ENCODE measurements around the gene CIZ1. TPM values are rescaled to one million over a fixed set of nuclear protein-coding genes. Genes with fewer than 3 reads are reported as not detected.

CIZ1 gene
- total RNA-seq, 1 experiment from 2014 or later, result 133 TPM

- BruUV-seq (replicated peaks), result no TSS peak
- Mint-ChIP-seq H3K4me3 (ENCODE audit: unreplicated experiment) (no peak overlapping the region), H3K27me3 (ENCODE audit: insufficient read depth, unreplicated experiment) (peaks cover 32% of the 10 kb centered on the region), H3K36me3 (ENCODE audit: insufficient read depth, unreplicated experiment) (no peaks in the 10 kb centered on the region), H3K9me3 (ENCODE audit: unreplicated experiment) (no peaks in the 10 kb centered on the region), H3K4me1 (ENCODE audit: insufficient read depth, unreplicated experiment) (no peaks in the 10 kb centered on the region), H3K27ac (ENCODE audit: low read depth, unreplicated experiment) (no peak overlapping the region)
- intact Hi-C loops (cut with micrococcal nuclease), result no loop called here
- ChIA-PET POLR2A (no interaction called here), CTCF (interaction anchor here (0.9 kb wide), 1 partner anchor 30 kb away, joined by 4 read pairs; no protein-coding TSS in a partner anchor)
- no peak for DNase-seq (ENCODE audit: unreplicated experiment)
- TF ChIP-seq CTCF (IDR thresholded peaks at IDR 0.05; ENCODE audit: unreplicated experiment), result no peak
Measured at GRCh38 chr9:128224877-128225276, 33.5 kb upstream of the CIZ1 start.

GRCh38 chr9:128222880-128223670 is 31.7 kb upstream of the CIZ1 start:
- Mint-ChIP-seq H3K9me3 (ENCODE audit: unreplicated experiment) (no peaks in the 10 kb centered on the region), H3K27ac (ENCODE audit: low read depth, unreplicated experiment) (no peak overlapping the region), H3K4me1 (ENCODE audit: insufficient read depth, unreplicated experiment) (peaks cover 8% of the 10 kb centered on the region), H3K4me3 (ENCODE audit: unreplicated experiment) (no peak overlapping the region), H3K36me3 (ENCODE audit: insufficient read depth, unreplicated experiment) (no peaks in the 10 kb centered on the region), H3K27me3 (ENCODE audit: insufficient read depth, unreplicated experiment) (peaks cover 32% of the 10 kb centered on the region)
- BruUV-seq (replicated peaks), result no TSS peak
- intact Hi-C loops (cut with micrococcal nuclease), result no loop called here
- no peak for TF ChIP-seq CTCF (IDR thresholded peaks at IDR 0.05; ENCODE audit: unreplicated experiment)
- ChIA-PET POLR2A (no interaction called here), CTCF (no interaction called here)
- DNase-seq (ENCODE audit: unreplicated experiment), result no peak

GRCh38 chr9:128222026-128222425 is 30.7 kb upstream of the CIZ1 start:
- Mint-ChIP-seq H3K4me3 (ENCODE audit: unreplicated experiment) (no peak overlapping the region), H3K27me3 (ENCODE audit: insufficient read depth, unreplicated experiment) (peaks cover 32% of the 10 kb centered on the region), H3K4me1 (ENCODE audit: insufficient read depth, unreplicated experiment) (peaks cover 8% of the 10 kb centered on the region), H3K9me3 (ENCODE audit: unreplicated experiment) (no peaks in the 10 kb centered on the region), H3K27ac (ENCODE audit: low read depth, unreplicated experiment) (no peak overlapping the region), H3K36me3 (ENCODE audit: insufficient read depth, unreplicated experiment) (no peaks in the 10 kb centered on the region)
- DNase-seq (ENCODE audit: unreplicated experiment), result no peak
- intact Hi-C loops (cut with micrococcal nuclease), result no loop called here
- CTCF ChIA-PET, result interaction anchor here (0.6 to 1.2 kb wide), 4 partner anchors 18 to 139 kb away, joined by 3 to 4 read pairs (median 3); no protein-coding TSS in a partner anchor
- POLR2A ChIA-PET, result no interaction called here
- no TSS peak for BruUV-seq (replicated peaks)
- no peak for TF ChIP-seq CTCF (IDR thresholded peaks at IDR 0.05; ENCODE audit: unreplicated experiment)

GRCh38 chr9:128219831-128220230 is 28.5 kb upstream of the CIZ1 start:
- H3K4me3 Mint-ChIP-seq (ENCODE audit: unreplicated experiment), result no peak overlapping the region

More at GRCh38 chr9:128219831-128220230, 28.5 kb upstream of the CIZ1 start:
- Mint-ChIP-seq H3K4me1 (ENCODE audit: insufficient read depth, unreplicated experiment) (peaks cover 8% of the 10 kb centered on the region), H3K9me3 (ENCODE audit: unreplicated experiment) (no peaks in the 10 kb centered on the region), H3K27me3 (ENCODE audit: insufficient read depth, unreplicated experiment) (peaks cover 14% of the 10 kb centered on the region), H3K27ac (ENCODE audit: low read depth, unreplicated experiment) (no peak overlapping the region), H3K36me3 (ENCODE audit: insufficient read depth, unreplicated experiment) (no peaks in the 10 kb centered on the region)
- no peak for TF ChIP-seq CTCF (IDR thresholded peaks at IDR 0.05; ENCODE audit: unreplicated experiment)
- no TSS peak for BruUV-seq (replicated peaks)
- POLR2A ChIA-PET, result interaction anchor here (1.0 kb wide), 1 partner anchor 68 kb away, joined by 3 read pairs; no protein-coding TSS in a partner anchor
- intact Hi-C loops (cut with micrococcal nuclease), result no loop called here
- no peak for DNase-seq (ENCODE audit: unreplicated experiment)
- CTCF ChIA-PET, result no interaction called here
